HG03025 (cell line): Measurements from ENCODE around the gene PRKD1.

Source experiments
- ATAC-seq: cut with Tn5 transposase; IDR thresholded peaks from one replicate; pipeline ENCODE4 v1.9.1; 2021; ENCODE audit warnings: mild to moderate bottlenecking, moderate library complexity; ENCODE audit not compliant: unreplicated experiment, low FRiP score

Gene PRKD1

GRCh38 chr14:29927376-29928116 lies at the start of gene PRKD1:
Gene PRKD1, minus strand, starts transcription at chr14:29927847.
- no peak for ATAC-seq

- no peak for ATAC-seq
Measured at GRCh38 chr14:29971101-29971500, 43.5 kb upstream of the PRKD1 start.

- ATAC-seq, result no peak
Measured at GRCh38 chr14:29955087-29955486, 27.4 kb upstream of the PRKD1 start.

GRCh38 chr14:29953501-29953900 lies 25.9 kb upstream of the PRKD1 start:
- ATAC-seq, result no peak

- ATAC-seq, result no peak
Measured at GRCh38 chr14:29944091-29944490, 16.4 kb upstream of the PRKD1 start.

- no peak for ATAC-seq
Measured at GRCh38 chr14:29941401-29941800, 13.8 kb upstream of the PRKD1 start.

- ATAC-seq, result no peak
Measured at GRCh38 chr14:29940482-29940881, 12.8 kb upstream of the PRKD1 start.

- ATAC-seq, result no peak
Measured at GRCh38 chr14:29937116-29937515, 9.5 kb upstream of the PRKD1 start.

- no peak for ATAC-seq
Measured at GRCh38 chr14:29930283-29930682, 2.6 kb upstream of the PRKD1 start.

GRCh38 chr14:29928117-29928640 lies 532 bp upstream of the PRKD1 start:
- no peak for ATAC-seq

- no peak for ATAC-seq
Measured at GRCh38 chr14:29926701-29927375, 809 bp downstream of the PRKD1 start.

GRCh38 chr14:29926228-29926627 lies 1.4 kb downstream of the PRKD1 start:
- ATAC-seq, result no peak

GRCh38 chr14:29925736-29926135 lies 1.9 kb downstream of the PRKD1 start:
- no peak for ATAC-seq

GRCh38 chr14:29925101-29925722 lies 2.4 kb downstream of the PRKD1 start:
- no peak for ATAC-seq

- no peak for ATAC-seq
Measured at GRCh38 chr14:29919845-29920244, 7.8 kb downstream of the PRKD1 start.

GRCh38 chr14:29918981-29919380 lies 8.7 kb downstream of the PRKD1 start:
- no peak for ATAC-seq

- no peak for ATAC-seq
Measured at GRCh38 chr14:29913566-29913965, 14.1 kb downstream of the PRKD1 start.

- ATAC-seq, result no peak
Measured at GRCh38 chr14:29911810-29912209, 15.8 kb downstream of the PRKD1 start.

GRCh38 chr14:29908652-29909577 lies 18.7 kb downstream of the PRKD1 start:
- ATAC-seq, result no peak

GRCh38 chr14:29906256-29906870 lies 21.3 kb downstream of the PRKD1 start:
- no peak for ATAC-seq
